ENCODE data around the gene PTPRE.

DNA sequence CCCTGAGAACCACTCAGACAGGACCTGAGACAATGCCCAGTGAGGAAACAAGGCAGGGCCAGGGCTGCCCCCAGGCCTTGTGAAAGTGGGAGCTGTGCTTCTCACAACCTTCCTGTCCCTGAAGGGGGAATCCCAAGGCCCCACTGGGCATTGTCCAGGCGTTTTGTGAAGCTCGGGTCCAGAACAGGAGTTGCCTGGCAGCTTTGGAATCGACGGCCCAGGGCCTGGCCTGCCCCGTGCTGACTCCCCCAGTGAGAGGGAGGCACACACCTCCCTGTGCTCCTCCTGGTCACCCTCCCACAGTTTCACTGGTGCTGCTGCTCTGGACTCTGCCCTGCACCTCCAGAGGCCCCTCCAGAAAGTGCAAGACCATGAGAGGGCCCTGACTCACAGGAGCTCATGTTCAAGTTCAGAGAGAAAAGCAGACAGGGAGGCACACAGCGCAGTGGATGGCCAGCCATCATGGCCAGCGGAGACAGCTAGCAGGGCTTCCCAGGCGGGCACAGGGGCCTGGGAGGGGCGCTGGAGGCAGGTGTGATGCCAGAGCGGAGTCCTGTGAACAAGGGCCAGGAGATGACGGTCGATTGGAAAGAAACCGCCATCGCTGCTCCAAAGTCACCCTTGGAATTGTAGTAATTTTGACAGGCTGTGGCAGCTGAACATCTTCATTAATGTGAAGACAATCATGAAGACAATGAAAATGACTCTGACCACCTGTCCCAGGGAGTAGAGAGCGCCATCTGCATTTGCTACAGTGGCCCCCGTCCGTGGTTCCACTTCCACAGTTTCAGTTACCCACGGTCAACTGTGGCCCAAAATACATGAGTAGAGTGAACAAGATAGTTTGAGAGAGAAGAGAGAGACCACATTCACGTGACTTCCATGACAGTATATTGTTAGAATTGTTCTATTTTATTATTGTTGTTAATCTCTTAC, 115.6 kb downstream of the PTPRE start:
- TF ChIP-seq, protein P1, sequence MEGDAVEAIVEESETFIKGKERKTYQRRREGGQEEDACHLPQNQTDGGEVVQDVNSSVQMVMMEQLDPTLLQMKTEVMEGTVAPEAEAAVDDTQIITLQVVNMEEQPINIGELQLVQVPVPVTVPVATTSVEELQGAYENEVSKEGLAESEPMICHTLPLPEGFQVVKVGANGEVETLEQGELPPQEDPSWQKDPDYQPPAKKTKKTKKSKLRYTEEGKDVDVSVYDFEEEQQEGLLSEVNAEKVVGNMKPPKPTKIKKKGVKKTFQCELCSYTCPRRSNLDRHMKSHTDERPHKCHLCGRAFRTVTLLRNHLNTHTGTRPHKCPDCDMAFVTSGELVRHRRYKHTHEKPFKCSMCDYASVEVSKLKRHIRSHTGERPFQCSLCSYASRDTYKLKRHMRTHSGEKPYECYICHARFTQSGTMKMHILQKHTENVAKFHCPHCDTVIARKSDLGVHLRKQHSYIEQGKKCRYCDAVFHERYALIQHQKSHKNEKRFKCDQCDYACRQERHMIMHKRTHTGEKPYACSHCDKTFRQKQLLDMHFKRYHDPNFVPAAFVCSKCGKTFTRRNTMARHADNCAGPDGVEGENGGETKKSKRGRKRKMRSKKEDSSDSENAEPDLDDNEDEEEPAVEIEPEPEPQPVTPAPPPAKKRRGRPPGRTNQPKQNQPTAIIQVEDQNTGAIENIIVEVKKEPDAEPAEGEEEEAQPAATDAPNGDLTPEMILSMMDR (conservative IDR thresholded peaks at IDR 0.05; ENCODE audit: low read length) = no peak
- no peak for TF ChIP-seq EZH2phosphoT487 (IDR thresholded peaks at IDR 0.05; ENCODE audit: borderline replicate concordance)

Data from Loucy (cell line).